Endothelial cell of umbilical vein (primary cell): ENCODE results near the gene EN2. TPM values are rescaled to one million over a fixed set of nuclear protein-coding genes. Genes with fewer than 3 reads are reported as not detected.

Experiments used
- BruUV-seq: library from RNA; stranded (reverse); fragments of 400-500 nt; replicated peaks from 2 replicates; lab custom pipeline; 2021; lab: Mats Ljungman, UMichigan
- CTCF ChIA-PET: fragments of 300-600, 350-600 bp; sonication (Branson Sonifier 250); formaldehyde crosslinking; loops from one replicate; lab custom pipeline; 2021; ENCODE audit warnings: antibody characterized with exemption, inconsistent platforms; lab: Charles Lee
- POLR2A ChIA-PET: fragments of 300-600, 350-600 bp; sonication (Branson Sonifier 250); formaldehyde crosslinking; loops from one replicate; lab custom pipeline; 2021; ENCODE audit warnings: antibody characterized with exemption, inconsistent platforms; lab: Charles Lee
- DNase-seq: peaks from one replicate; pipeline ENCODE4 v3.0.0-alpha.2; 2011; ENCODE audit warnings: low read depth, low spot score
- FAIRE-seq: peaks from 2 replicates; lab custom pipeline; 2011; peaks lifted over from hg19 to GRCh38; lab: Jason Lieb, UNC
- H2AFZ ChIP-seq: 2 replicates; pipeline ENCODE4 v1.6.0; 2012; ENCODE audit warnings: low read depth, low read length, control low read depth, inconsistent platforms
- H3K27ac ChIP-seq: 2 replicates; pipeline ENCODE4 v1.5.1; 2011; ENCODE audit warnings: low read depth, mild to moderate bottlenecking, control low read depth, low read length, moderate library complexity; ENCODE audit not compliant: insufficient read depth
- H3K27me3 ChIP-seq, 2 experiments: 2 replicates each; pipeline versions ENCODE4 v1.6.0 to v1.6.1; 2011; ENCODE audit warnings: low read length in 2 of 2, mixed read lengths in 1 of 2; ENCODE audit not compliant: control insufficient read depth in 2 of 2, insufficient read depth in 2 of 2
- H3K36me3 ChIP-seq, 2 experiments: 2 replicates in 1 of 2; 3 replicates in 1 of 2; pipeline ENCODE4 v1.5.1; 2011; ENCODE audit warnings: low read length in 2 of 2, mild to moderate bottlenecking in 1 of 2, moderate library complexity in 1 of 2; ENCODE audit not compliant: control insufficient read depth in 2 of 2, insufficient read depth in 2 of 2; ENCODE audit errors: extremely low read depth in 1 of 2
- H3K4me1 ChIP-seq: 3 replicates; pipeline ENCODE4 v1.5.1; 2011; ENCODE audit warnings: mild to moderate bottlenecking, low read length; ENCODE audit not compliant: control insufficient read depth, insufficient read depth; ENCODE audit errors: extremely low read depth
- H3K4me2 ChIP-seq: 2 replicates; pipeline ENCODE4 v1.6.1; 2011; ENCODE audit warnings: low read length, control low read depth, mixed read lengths; ENCODE audit not compliant: insufficient read depth
- H3K4me3 ChIP-seq, 3 experiments: fragments of 200-600 bp in 1 of 3; sonication (generic), shearing (Covaris generic) in 1 of 3; replicated peaks in 1 of 3; 2 replicates each; pipeline ENCODE4 v1.5.1; 2011 to 2016; ENCODE audit warnings: control low read depth in 3 of 3, low read length in 3 of 3, mild to moderate bottlenecking in 2 of 3, inconsistent platforms in 1 of 3, low read depth in 1 of 3, moderate library complexity in 1 of 3; ENCODE audit not compliant: insufficient read depth in 1 of 3
- H3K79me2 ChIP-seq: 2 replicates; pipeline ENCODE4 v1.6.0; 2012; ENCODE audit warnings: low read length, inconsistent platforms; ENCODE audit not compliant: control insufficient read depth, insufficient read depth
- H3K9ac ChIP-seq: replicated peaks from 2 replicates; pipeline ENCODE3; 2011; ENCODE audit warnings: low read length, control low read depth; ENCODE audit not compliant: insufficient read depth; ENCODE audit errors: extremely low read depth
- H3K9me1 ChIP-seq: replicated peaks from 3 replicates; pipeline ENCODE4 v1.6.0; 2011; ENCODE audit warnings: mild to moderate bottlenecking, low read length; ENCODE audit not compliant: control insufficient read depth, insufficient read depth; ENCODE audit errors: extremely low read depth
- H3K9me3 ChIP-seq: replicated peaks from 2 replicates; pipeline ENCODE4 v1.5.1; 2012; ENCODE audit warnings: low read length, inconsistent platforms; ENCODE audit not compliant: control insufficient read depth, insufficient read depth
- H4K20me1 ChIP-seq: replicated peaks from 2 replicates; pipeline ENCODE3; 2011; ENCODE audit warnings: mild to moderate bottlenecking, low read length; ENCODE audit not compliant: control insufficient read depth, insufficient read depth; ENCODE audit errors: extremely low read depth
- EZH2 ChIP-seq: IDR thresholded peaks from 2 replicates; pipeline ENCODE4 v1.6.1; 2012; ENCODE audit warnings: borderline replicate concordance, low read depth, mild to moderate bottlenecking, moderate library complexity, low read length, inconsistent platforms; ENCODE audit not compliant: severe bottlenecking
- FOS ChIP-seq: IDR thresholded peaks from 2 replicates; pipeline ENCODE4 v1.6.1; 2011; ENCODE audit warnings: mild to moderate bottlenecking, low read length, moderate library complexity, borderline replicate concordance; ENCODE audit not compliant: insufficient read depth
- GATA2 ChIP-seq: IDR thresholded peaks from 2 replicates; pipeline ENCODE4 v1.7.0; 2011; ENCODE audit warnings: low read depth, mild to moderate bottlenecking, moderate library complexity, mixed read lengths, low read length; ENCODE audit not compliant: insufficient read length, insufficient read depth
- JUN ChIP-seq: IDR thresholded peaks from 2 replicates; pipeline ENCODE4 v1.6.1; 2011; ENCODE audit warnings: borderline replicate concordance, low read depth; ENCODE audit not compliant: insufficient read length, insufficient read depth
- MYC ChIP-seq: IDR thresholded peaks from one replicate; pipeline ENCODE4 v1.6.1; 2011; ENCODE audit warnings: mild to moderate bottlenecking, low read depth, low read length
- POLR2A ChIP-seq: IDR thresholded peaks from 2 replicates; pipeline ENCODE4 v1.6.1; 2012; ENCODE audit warnings: low read depth, mild to moderate bottlenecking, control low read depth, low read length
- POLR2AphosphoS5 ChIP-seq: IDR thresholded peaks from 2 replicates; pipeline ENCODE4 v1.6.1; 2012; ENCODE audit warnings: low read depth, mild to moderate bottlenecking, control low read depth, low read length, moderate library complexity; ENCODE audit not compliant: insufficient read depth
- dilution Hi-C: fragments of 300-500 bp; cut with MboI; formaldehyde crosslinking; loops from one replicate; pipeline ENCODE4 v1.15.0; 2019; ENCODE audit warnings: low sequenced_read_pairs; ENCODE audit not compliant: extremely low pct_ligation_motif_present
- intact Hi-C: fragments of 100-400 bp; cut with micrococcal nuclease; formaldehyde crosslinking; loops from one replicate; pipeline ENCODE4 v1.10.0; 2022
- polyA plus RNA-seq, 4 experiments: library from polyadenylated mRNA; depleted of rRNA in 3 of 4; stranded (reverse) in 3 of 4; unstranded in 1 of 4; fragments of >200 nt; gene quantifications; 2 replicates each; pipeline versions ENCODE4 v1.2.1 to v1.2.3, GENCODE V29; 2011 to 2012; ENCODE audit warnings: missing spikeins in 1 of 4
- total RNA-seq: library from RNA; stranded (reverse); gene quantifications from 2 replicates; pipeline ENCODE4 v1.2.3, GENCODE V29; 2021
- TF ChIP-seq, protein P1 (sequence below): IDR thresholded peaks from 2 replicates; pipeline ENCODE4 v1.6.1; 2011; ENCODE audit not compliant: insufficient read depth, insufficient read length
- TF ChIP-seq, protein P2 (sequence below), 2 donors: IDR thresholded peaks; 1 replicate in 1 of 2; 2 replicates in 1 of 2; pipeline ENCODE4 v1.5.1; 2011; ENCODE audit warnings: low read length in 2 of 2, mild to moderate bottlenecking in 2 of 2, moderate library complexity in 2 of 2, control low read depth in 1 of 2, inconsistent platforms in 1 of 2, low read depth in 1 of 2; ENCODE audit not compliant: insufficient read depth in 1 of 2; ENCODE audit errors: extremely low read depth in 1 of 2

EN2 gene
- total and polyA plus RNA-seq, 2 donors (not counting 3 experiments of a cell fraction or from before 2014, with no cell fraction given), result not detected

DNA sequence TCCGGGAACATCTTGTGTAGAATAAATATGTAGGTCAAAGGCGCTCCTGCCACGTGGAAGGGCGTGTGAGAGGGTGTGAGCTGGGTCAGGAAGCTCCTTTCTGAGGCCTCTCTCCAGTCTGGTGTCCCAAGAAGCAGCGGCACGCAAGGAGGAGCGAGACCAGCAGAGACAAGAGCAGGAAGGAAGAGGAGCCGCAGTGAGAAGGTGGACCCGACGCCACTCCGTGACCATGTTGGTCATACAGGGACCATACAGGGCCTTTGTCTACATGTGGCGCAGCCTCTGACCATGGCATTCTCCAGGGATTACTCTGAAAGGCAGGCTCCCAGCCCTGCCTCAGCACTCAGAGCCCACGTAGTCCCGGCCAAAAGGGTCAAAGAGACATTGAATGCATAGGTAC, 26.2 kb upstream of the EN2 start:
- no peak overlapping the region for H3K4me2 ChIP-seq
- H3K27me3 ChIP-seq, result no peaks in the 10 kb centered on the region
- H3K36me3 ChIP-seq, result no peaks in the 10 kb centered on the region
- H3K4me1 ChIP-seq, result no peaks in the 10 kb centered on the region
- H2AFZ ChIP-seq, result no peak overlapping the region
- H4K20me1 ChIP-seq, result no peaks in the 10 kb centered on the region
- no peak overlapping the region for H3K4me3 ChIP-seq
- no peaks in the 10 kb centered on the region for H3K9me1 ChIP-seq
- DNase-seq (no peak), FAIRE-seq (no peak)
- no peaks in the 10 kb centered on the region for H3K79me2 ChIP-seq
- TF ChIP-seq, protein P1, sequence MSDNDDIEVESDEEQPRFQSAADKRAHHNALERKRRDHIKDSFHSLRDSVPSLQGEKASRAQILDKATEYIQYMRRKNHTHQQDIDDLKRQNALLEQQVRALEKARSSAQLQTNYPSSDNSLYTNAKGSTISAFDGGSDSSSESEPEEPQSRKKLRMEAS, result no peak
- no peak overlapping the region for H3K27ac ChIP-seq
- ChIA-PET CTCF (no interaction called here), POLR2A (no interaction called here)
- no peaks in the 10 kb centered on the region for H3K9me3 ChIP-seq
- dilution Hi-C loops (no loop called here), intact Hi-C loops (no loop called here)
- H3K9ac ChIP-seq, result no peak overlapping the region
- BruUV-seq, result no TSS peak

DNA sequence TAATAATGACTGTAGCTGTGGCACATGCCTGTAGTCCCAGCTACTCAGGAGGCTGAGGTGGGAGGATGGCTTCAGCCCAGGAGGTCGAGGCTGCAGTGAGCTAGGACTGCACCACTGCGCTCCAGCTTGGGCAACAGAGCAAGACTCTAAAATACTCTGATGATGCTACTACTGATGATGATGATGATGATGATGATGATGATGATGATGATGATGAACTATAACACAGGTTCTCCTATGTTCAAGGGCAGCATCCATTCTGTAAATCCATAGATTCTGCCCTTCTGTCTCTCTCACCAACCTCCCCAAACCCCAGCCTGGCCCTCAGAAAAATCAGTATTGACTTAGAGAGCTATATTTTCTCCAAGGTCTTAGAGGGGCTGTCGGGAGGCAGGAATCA, 22.8 kb upstream of the EN2 start:
- H3K9me3 ChIP-seq, result no peaks in the 10 kb centered on the region
- H3K36me3 ChIP-seq, result no peaks in the 10 kb centered on the region
- H4K20me1 ChIP-seq, result no peaks in the 10 kb centered on the region
- intact Hi-C loops (no loop called here), dilution Hi-C loops (no loop called here)
- ChIA-PET CTCF (interaction anchor here (0.9 kb wide), 1 partner anchor 164 kb away, joined by 3 read pairs; no protein-coding TSS in a partner anchor), POLR2A (no interaction called here)
- no TSS peak for BruUV-seq
- H3K27ac ChIP-seq, result no peak overlapping the region
- H3K4me1 ChIP-seq, result no peaks in the 10 kb centered on the region
- no peaks in the 10 kb centered on the region for H3K9me1 ChIP-seq
- H2AFZ ChIP-seq, result no peak overlapping the region
- no peak for FAIRE-seq
- DNase-seq, result no peak
- no peaks in the 10 kb centered on the region for H3K27me3 ChIP-seq
- H3K4me3 ChIP-seq, result no peak overlapping the region
- no peak overlapping the region for H3K9ac ChIP-seq
- no peak overlapping the region for H3K4me2 ChIP-seq
- TF ChIP-seq, protein P2, sequence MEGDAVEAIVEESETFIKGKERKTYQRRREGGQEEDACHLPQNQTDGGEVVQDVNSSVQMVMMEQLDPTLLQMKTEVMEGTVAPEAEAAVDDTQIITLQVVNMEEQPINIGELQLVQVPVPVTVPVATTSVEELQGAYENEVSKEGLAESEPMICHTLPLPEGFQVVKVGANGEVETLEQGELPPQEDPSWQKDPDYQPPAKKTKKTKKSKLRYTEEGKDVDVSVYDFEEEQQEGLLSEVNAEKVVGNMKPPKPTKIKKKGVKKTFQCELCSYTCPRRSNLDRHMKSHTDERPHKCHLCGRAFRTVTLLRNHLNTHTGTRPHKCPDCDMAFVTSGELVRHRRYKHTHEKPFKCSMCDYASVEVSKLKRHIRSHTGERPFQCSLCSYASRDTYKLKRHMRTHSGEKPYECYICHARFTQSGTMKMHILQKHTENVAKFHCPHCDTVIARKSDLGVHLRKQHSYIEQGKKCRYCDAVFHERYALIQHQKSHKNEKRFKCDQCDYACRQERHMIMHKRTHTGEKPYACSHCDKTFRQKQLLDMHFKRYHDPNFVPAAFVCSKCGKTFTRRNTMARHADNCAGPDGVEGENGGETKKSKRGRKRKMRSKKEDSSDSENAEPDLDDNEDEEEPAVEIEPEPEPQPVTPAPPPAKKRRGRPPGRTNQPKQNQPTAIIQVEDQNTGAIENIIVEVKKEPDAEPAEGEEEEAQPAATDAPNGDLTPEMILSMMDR (IDR thresholded peaks at IDR 0.05; ENCODE audit: extremely low read depth in 1 of 2, insufficient read depth in 1 of 2, low read depth in 1 of 2, low read length in 2 of 2), result no peak
- TF ChIP-seq EZH2, result no peak
- no peak for TF ChIP-seq POLR2AphosphoS5
- TF ChIP-seq JUN, result no peak
- TF ChIP-seq FOS, result no peak
- TF ChIP-seq GATA2, result no peak
- no peak for TF ChIP-seq POLR2A
- TF ChIP-seq MYC, result no peak
- TF ChIP-seq, protein P1, result no peak
- no peaks in the 10 kb centered on the region for H3K79me2 ChIP-seq
